K562 (cell line): ENCODE measurements around the gene GBF1. TPM values are rescaled to one million over a fixed set of nuclear protein-coding genes. Genes with fewer than 3 reads are reported as not detected.

Experiments used
- CHD2 ChIP-seq: IDR thresholded peaks from 2 replicates; pipeline ENCODE4 v1.6.1; 2011; ENCODE audit warnings: low read depth, low read length
- CUX1 ChIP-seq: fragments of 200-800 bp; sonication (Bioruptor generic); IDR thresholded peaks from 2 replicates; pipeline ENCODE4 v1.6.1; 2016; ENCODE audit warnings: missing genetic modification characterization, missing compliant biosample characterization
- ETS1 ChIP-seq: conservative IDR thresholded peaks from 2 replicates; pipeline ENCODE4 v1.6.1; 2011; ENCODE audit warnings: low read depth, mild to moderate bottlenecking, low read length; ENCODE audit not compliant: control insufficient read depth
- FOXP1 ChIP-seq: sonication (generic); formaldehyde crosslinking; IDR thresholded peaks from 2 replicates; pipeline ENCODE4 v1.8.0; 2022; ENCODE audit warnings: mild to moderate bottlenecking, missing genetic modification reagents
- HCFC1 ChIP-seq: IDR thresholded peaks from 2 replicates; pipeline ENCODE4 v1.6.1; 2012; ENCODE audit warnings: low read depth, low read length, improper control_type of control experiment
- HNRNPK ChIP-seq: fragments of 200-400 bp; formaldehyde crosslinking; IDR thresholded peaks from one replicate; pipeline ENCODE4 v1.6.1; 2018; ENCODE audit warnings: mild to moderate bottlenecking, low read depth, low read length; ENCODE audit not compliant: poor library complexity, severe bottlenecking
- HNRNPLL ChIP-seq: fragments of 200-400 bp; formaldehyde crosslinking; IDR thresholded peaks from 2 replicates; pipeline ENCODE4 v1.6.1; 2017; ENCODE audit warnings: low read length, low read depth, mild to moderate bottlenecking; ENCODE audit not compliant: poor library complexity, severe bottlenecking
- NFRKB ChIP-seq: fragments of 450-650 bp; IDR thresholded peaks from 2 replicates; pipeline ENCODE4 v1.6.1; 2016; ENCODE audit warnings: low read depth
- POLR2AphosphoS5 ChIP-seq: IDR thresholded peaks from 2 replicates; pipeline ENCODE4 v1.6.1; 2011; ENCODE audit warnings: mild to moderate bottlenecking, low read depth, low read length, moderate library complexity; ENCODE audit not compliant: control insufficient read depth, insufficient read depth
- TAF7 ChIP-seq: fragments of 450-650 bp; IDR thresholded peaks from 2 replicates; pipeline ENCODE4 v1.6.1; 2016; ENCODE audit warnings: missing genetic modification characterization, missing compliant biosample characterization
- THRB ChIP-seq: fragments of 450-650 bp; formaldehyde crosslinking; conservative IDR thresholded peaks from 2 replicates; pipeline ENCODE4 v1.4.0; 2022; ENCODE audit warnings: mild to moderate bottlenecking, missing genetic modification characterization
- TRIM28 ChIP-seq: fragments of 450-650 bp; IDR thresholded peaks from 2 replicates; pipeline ENCODE4 v1.6.1; 2017
- ZNF124 ChIP-seq: sonication (generic); formaldehyde crosslinking; IDR thresholded peaks from 2 replicates; pipeline ENCODE4 v1.8.1; 2022; ENCODE audit warnings: missing genetic modification reagents
- ZNF316 ChIP-seq: fragments of 450-650 bp; IDR thresholded peaks from 2 replicates; pipeline ENCODE4 v1.6.1; 2016
- ZNF445 ChIP-seq: fragments of 250-450 bp; sonication (Bioruptor Pico); IDR thresholded peaks from 2 replicates; pipeline ENCODE4 v1.4.0; 2020; ENCODE audit warnings: low read depth, mild to moderate bottlenecking, moderate library complexity
- ZNF77 ChIP-seq: fragments of 250-450 bp; sonication (Bioruptor Pico); IDR thresholded peaks from 2 replicates; pipeline ENCODE4 v1.5.0; 2020
- polyA plus RNA-seq, 8 experiments: library from polyadenylated mRNA; depleted of rRNA in 4 of 8; stranded (reverse) in 5 of 8; unstranded in 3 of 8; fragments of >200 nt; fragmentation: Nextera tagmentation in 2 of 8; fragmentation: Illumina TruSeq in 1 of 8; extraction: Ambion mirVana in 2 of 8; extraction: Trizol in 1 of 8; gene quantifications; 2 replicates each; pipeline versions ENCODE4 v1.2.1 to v1.2.3, GENCODE V29; 2011 to 2014; ENCODE audit warnings: inconsistent platforms in 1 of 8, missing spikeins in 1 of 8
- total RNA-seq, 7 experiments: library from RNA; depleted of rRNA in 6 of 7; stranded (reverse); fragments of >200 nt in 6 of 7; fragmentation: Illumina TruSeq in 2 of 7; extraction: Trizol in 2 of 7; gene quantifications; 2 replicates each; pipeline versions ENCODE4 v1.2.1 to v1.2.3, GENCODE V29; 2011 to 2021; ENCODE audit warnings: low replicate concordance in 1 of 7

The GBF1 gene
- total and polyA plus RNA-seq, 9 of the 15 experiments (the other 6 are each of a cell fraction or from before 2014, with no cell fraction given): 0.69 to 28.0 (median 10.3) TPM

GRCh38 chr10:102245082-102245931 is at the start of gene GBF1 (continued):
- TF ChIP-seq CUX1 (no peak), ETS1 (0 out of 2 replicates have a peak, but pooled peaks have one; percentile 48), TAF7 (tag) (peak; percentile 80), CHD2 (peak; percentile 67), ZNF445 (CRISPR knock-in tag) (no peak), ZNF316 (no peak), THRB (CRISPR knock-in tag) (no peak), FOXP1 (CRISPR knock-in tag) (peak; percentile 47; the same call in 1 of the 2 replicates), HNRNPLL (peak; percentile 71), TRIM28 (0 out of 2 replicates have a peak, but pooled peaks have one; percentile 19), NFRKB (peak; percentile 78), HNRNPK (no peak), HCFC1 (peak; percentile 31; the same call in 1 of the 2 replicates), POLR2AphosphoS5 (peak; percentile 63; the same call in 1 of the 2 replicates), ZNF77 (no peak), ZNF124 (no peak)
